LNCaP clone FGC (cell line): ENCODE results near the gene MRTFB.

Experiments
- DNase-seq: peaks from one replicate; pipeline ENCODE4 v3.0.0-alpha.2; 2011; ENCODE audit warnings: low read depth
- H3K4me3 ChIP-seq: 2 replicates; pipeline ENCODE4 v1.5.1; 2011; ENCODE audit warnings: mild to moderate bottlenecking, low read depth, low read length, control low read depth
- TF ChIP-seq, protein P1 (sequence below): IDR thresholded peaks from 2 replicates; pipeline ENCODE4 v1.5.1; 2012; ENCODE audit warnings: mild to moderate bottlenecking; ENCODE audit not compliant: control insufficient read depth, insufficient read depth; ENCODE audit errors: extremely low read depth

Gene MRTFB

DNA sequence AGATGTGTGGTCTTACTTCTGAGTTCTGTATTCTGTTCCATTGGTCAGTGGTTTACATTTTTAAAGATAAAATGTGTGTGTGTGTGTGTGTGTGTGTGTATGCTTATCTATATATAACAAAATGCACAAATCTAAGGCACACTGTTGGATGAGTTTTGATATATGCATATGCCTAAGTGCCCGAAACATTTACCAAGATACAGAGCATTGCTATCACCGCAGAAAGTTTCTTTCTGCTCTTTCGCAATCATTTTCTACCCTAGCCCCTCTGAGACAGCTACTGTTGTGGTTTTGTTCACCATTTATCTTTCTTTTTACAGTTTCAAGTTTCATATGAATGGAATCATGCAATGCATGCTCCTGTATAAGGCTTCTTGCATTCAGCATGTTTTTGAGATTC lies 97.0 kb downstream of the MRTFB start:
- TF ChIP-seq, protein P1, sequence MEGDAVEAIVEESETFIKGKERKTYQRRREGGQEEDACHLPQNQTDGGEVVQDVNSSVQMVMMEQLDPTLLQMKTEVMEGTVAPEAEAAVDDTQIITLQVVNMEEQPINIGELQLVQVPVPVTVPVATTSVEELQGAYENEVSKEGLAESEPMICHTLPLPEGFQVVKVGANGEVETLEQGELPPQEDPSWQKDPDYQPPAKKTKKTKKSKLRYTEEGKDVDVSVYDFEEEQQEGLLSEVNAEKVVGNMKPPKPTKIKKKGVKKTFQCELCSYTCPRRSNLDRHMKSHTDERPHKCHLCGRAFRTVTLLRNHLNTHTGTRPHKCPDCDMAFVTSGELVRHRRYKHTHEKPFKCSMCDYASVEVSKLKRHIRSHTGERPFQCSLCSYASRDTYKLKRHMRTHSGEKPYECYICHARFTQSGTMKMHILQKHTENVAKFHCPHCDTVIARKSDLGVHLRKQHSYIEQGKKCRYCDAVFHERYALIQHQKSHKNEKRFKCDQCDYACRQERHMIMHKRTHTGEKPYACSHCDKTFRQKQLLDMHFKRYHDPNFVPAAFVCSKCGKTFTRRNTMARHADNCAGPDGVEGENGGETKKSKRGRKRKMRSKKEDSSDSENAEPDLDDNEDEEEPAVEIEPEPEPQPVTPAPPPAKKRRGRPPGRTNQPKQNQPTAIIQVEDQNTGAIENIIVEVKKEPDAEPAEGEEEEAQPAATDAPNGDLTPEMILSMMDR = no peak
- no peak for DNase-seq
- H3K4me3 ChIP-seq = no peak overlapping the region

DNA sequence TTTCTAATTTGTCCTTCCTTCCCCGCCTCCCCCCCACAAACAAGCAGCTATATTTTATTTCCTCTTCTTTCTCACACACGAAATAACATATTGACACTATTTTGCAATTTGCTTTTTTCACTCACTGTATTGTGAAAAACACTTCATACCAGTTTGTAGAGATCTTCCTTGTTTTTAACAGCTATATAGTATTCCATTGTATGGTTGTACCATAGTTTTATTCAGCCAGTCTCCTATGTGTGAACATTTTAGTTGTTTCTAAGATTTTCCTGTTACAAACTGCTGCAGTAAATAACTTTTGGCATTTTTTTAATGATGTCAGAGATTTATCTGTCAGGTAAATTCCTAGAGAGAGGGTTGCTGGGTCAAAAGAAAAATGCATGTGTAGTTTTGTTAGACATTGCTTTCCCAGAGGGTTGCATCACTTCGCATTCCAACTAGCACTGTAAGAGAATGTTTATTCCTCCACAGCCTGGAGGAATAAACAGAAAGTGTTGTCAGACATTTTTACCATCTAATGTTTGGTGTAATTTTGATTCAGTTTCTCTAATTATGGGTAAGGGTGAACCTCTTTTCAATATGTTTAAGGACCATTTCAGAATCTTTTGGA lies 101.2 kb downstream of the MRTFB start:
- TF ChIP-seq, protein P1 = no peak
- DNase-seq = no peak
- no peak overlapping the region for H3K4me3 ChIP-seq

DNA sequence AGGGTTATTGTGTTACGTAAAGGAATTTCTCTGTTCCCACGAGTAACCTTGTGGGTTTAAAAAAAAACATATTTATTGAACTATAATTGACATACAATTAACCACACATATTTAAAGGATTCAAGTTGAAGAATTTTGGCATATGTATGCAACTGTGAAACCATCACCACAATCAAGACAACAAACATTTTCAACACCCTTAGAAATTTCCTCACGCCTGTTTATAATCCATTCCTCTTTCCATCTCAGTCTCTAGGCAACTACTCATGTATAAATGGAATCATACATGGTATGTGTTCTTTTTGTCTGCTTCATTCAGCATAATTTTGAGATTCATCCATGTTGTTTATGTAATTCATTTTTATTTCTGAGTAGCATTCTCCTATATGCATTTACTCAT lies 104.0 kb downstream of the MRTFB start:
- TF ChIP-seq, protein P1 = no peak
- DNase-seq = no peak
- H3K4me3 ChIP-seq = no peak overlapping the region

DNA sequence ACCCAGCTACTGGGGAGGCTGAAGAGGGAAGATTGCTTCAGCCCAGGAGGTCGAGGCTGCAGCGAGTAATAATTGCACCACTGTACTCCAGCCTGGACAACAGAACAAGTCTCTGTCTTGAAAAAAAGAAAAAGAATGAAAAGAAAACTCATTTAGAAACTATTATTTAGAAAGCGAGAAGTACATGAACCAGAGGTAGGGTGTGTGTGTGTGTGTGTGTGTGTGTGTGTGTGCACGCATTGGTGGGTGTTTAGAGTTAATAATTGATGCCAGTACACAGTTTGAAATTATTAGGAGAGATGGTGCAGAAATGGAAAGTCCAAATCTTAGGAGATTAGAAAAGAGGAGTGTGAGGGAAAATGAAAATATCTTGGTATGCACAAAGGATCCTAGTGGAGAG lies 106.6 kb downstream of the MRTFB start:
- no peak overlapping the region for H3K4me3 ChIP-seq
- DNase-seq = no peak
- TF ChIP-seq, protein P1 = no peak

DNA sequence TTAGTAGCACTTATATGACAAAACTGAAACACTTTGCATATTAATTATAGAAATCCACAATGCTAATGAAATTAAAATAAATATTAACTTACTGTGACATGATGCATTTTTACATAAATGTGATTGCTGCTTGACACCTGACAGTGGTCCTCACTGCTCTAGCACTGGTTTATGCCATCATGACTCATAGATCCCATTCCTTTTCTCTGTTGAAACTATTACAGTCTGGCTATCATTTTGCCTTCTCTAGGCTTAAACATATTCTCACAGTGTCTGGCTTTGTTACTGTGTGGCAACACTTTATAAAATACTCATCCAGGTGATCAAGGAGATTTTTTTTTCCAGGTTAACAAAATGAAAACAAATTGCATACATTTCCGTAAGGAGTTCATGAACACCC lies 108.0 kb downstream of the MRTFB start:
- TF ChIP-seq, protein P1 = no peak
- no peak overlapping the region for H3K4me3 ChIP-seq
- no peak for DNase-seq

DNA sequence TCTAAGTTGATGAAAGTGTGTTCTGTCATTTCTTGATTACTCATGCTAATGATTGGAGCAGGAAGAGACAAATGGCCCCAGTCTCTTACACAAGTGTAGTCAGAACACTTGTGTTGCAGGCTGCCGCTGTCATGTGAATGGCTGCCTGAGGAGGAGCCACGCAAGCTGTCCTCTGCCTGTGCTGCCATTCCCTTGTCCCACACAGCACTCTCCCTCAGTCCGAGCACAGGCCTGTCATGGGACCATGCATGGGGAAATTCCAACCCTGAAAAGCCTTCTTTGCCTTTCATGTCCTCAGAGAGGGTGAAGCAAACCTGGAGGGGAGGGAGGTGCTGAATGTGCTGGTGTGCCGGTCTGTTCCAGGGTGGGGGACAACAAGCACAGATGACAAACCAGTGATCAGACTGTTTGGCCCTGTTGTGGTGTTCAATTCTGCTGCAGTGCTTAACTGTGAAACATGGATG lies 109.4 kb downstream of the MRTFB start:
- no peak overlapping the region for H3K4me3 ChIP-seq
- TF ChIP-seq, protein P1 = no peak
- DNase-seq = no peak

DNA sequence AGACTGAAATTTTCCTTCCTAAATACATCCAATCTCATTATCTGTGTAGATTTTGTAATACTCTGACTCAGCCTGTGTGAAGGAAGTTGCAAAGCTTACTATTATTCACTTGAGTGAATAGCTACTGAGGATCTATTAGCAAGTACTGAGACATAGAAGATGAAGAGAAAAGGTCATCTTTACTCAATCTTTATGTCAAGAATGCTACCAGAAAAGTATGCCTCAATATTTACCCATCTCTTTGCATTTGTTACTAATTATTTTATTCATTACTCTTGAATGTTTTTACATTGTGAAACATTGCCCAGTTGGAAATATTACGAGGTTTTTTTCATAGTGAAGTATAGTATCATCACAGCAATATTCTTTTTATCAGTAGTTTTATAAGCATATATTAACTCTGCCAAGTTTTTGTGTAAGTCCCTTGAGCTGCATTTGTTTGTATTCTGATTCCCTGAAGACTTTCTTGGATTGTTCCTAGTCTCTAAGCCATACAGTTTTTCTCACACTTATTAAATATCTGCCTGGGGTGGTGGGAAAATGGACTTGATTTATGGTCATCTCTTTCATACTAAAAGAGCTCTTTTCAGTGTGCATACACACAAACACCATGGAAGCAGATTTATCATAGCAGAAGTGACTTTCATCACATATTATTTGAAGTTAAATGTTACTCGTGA lies 110.4 kb downstream of the MRTFB start:
- H3K4me3 ChIP-seq = no peak overlapping the region
- peak; percentile 78 for DNase-seq
- TF ChIP-seq, protein P1 = no peak
